OCI-LY7 (cell line): ENCODE data around the gene KCNIP1. TPM values are rescaled to one million over a fixed set of nuclear protein-coding genes. Genes with fewer than 3 reads are reported as not detected.

Source experiments
- BruUV-seq: library from RNA; stranded (reverse); fragments of 400-500 nt; replicated peaks from 2 replicates; lab custom pipeline; 2021; lab: Mats Ljungman, UMichigan
- CTCF ChIA-PET: fragments of 300-600 bp; sonication (Branson Sonifier 250); formaldehyde crosslinking; loops from one replicate; lab custom pipeline; 2022; ENCODE audit warnings: antibody characterized with exemption; ENCODE audit not compliant: unreplicated experiment; lab: Charles Lee
- POLR2A ChIA-PET: fragments of 300-600 bp; sonication (Branson Sonifier 250); formaldehyde crosslinking; loops from one replicate; lab custom pipeline; 2022; ENCODE audit warnings: antibody characterized with exemption; lab: Charles Lee
- DNase-seq: peaks from one replicate; pipeline ENCODE4 v3.0.0-alpha.2; 2015; ENCODE audit warnings: low spot score
- H2AFZ ChIP-seq: fragments of 200-600 bp; sonication (generic), shearing (Covaris generic); 2 replicates; pipeline ENCODE4 v1.6.1; 2014; ENCODE audit warnings: mild to moderate bottlenecking, antibody characterized with exemption, low read length, moderate library complexity
- H3K27ac ChIP-seq: fragments of 200-600 bp; sonication (generic); 2 replicates; pipeline ENCODE4 v1.5.1; 2014; ENCODE audit warnings: mixed run types, low read depth, mild to moderate bottlenecking, moderate library complexity, low read length, inconsistent platforms; ENCODE audit not compliant: poor library complexity, severe bottlenecking
- H3K36me3 ChIP-seq: fragments of 200-600 bp; sonication (generic); 2 replicates; pipeline ENCODE4 v1.6.1; 2014; ENCODE audit warnings: mild to moderate bottlenecking, antibody characterized with exemption, low read length, moderate library complexity, mixed read lengths; ENCODE audit not compliant: insufficient read depth
- H3K4me1 ChIP-seq: fragments of 200-600 bp; sonication (generic); 2 replicates; pipeline ENCODE4 v1.5.1; 2014; ENCODE audit warnings: mild to moderate bottlenecking, low read length; ENCODE audit not compliant: insufficient read depth, poor library complexity, severe bottlenecking
- H3K4me2 ChIP-seq: fragments of 200-600 bp; sonication (generic); 2 replicates; pipeline ENCODE4 v1.6.1; 2014; ENCODE audit warnings: mild to moderate bottlenecking, low read length
- H3K4me3 ChIP-seq: fragments of 200-600 bp; sonication (generic); 2 replicates; pipeline ENCODE4 v1.5.1; 2014; ENCODE audit warnings: mild to moderate bottlenecking, low read depth, low read length; ENCODE audit not compliant: poor library complexity, severe bottlenecking
- H3K79me2 ChIP-seq: fragments of 200-600 bp; sonication (generic); 2 replicates; pipeline ENCODE4 v1.6.1; 2016; ENCODE audit warnings: low read depth, mild to moderate bottlenecking, low read length, moderate library complexity, mixed read lengths; ENCODE audit not compliant: insufficient read depth
- H3K9me2 ChIP-seq: fragments of 200-600 bp; sonication (generic); 2 replicates; pipeline ENCODE4 v1.6.1; 2016; ENCODE audit warnings: mild to moderate bottlenecking, low read length, mixed read lengths; ENCODE audit not compliant: insufficient read depth
- H3K9me3 ChIP-seq: fragments of 200-600 bp; sonication (generic); 2 replicates; pipeline ENCODE4 v1.6.1; 2014; ENCODE audit warnings: mild to moderate bottlenecking, mixed run types, low read length, mixed read lengths
- H4K20me1 ChIP-seq: fragments of 200-600 bp; sonication (generic); 2 replicates; pipeline ENCODE4 v1.6.1; 2014; ENCODE audit warnings: mild to moderate bottlenecking, antibody characterized with exemption, low read length, moderate library complexity, mixed read lengths; ENCODE audit not compliant: insufficient read depth
- EZH2phosphoT487 ChIP-seq: fragments of 200-600 bp; sonication (generic); IDR thresholded peaks from 2 replicates; pipeline ENCODE4 v1.6.1; 2018; ENCODE audit warnings: low read depth, borderline replicate concordance, mild to moderate bottlenecking, mixed run types, antibody characterized with exemption, low read length, moderate library complexity, mixed read lengths
- intact Hi-C: fragments of 100-400 bp; cut with micrococcal nuclease; formaldehyde crosslinking; loops from one replicate; pipeline ENCODE4 v1.10.0; 2022; ENCODE audit not compliant: unreplicated experiment
- total RNA-seq, 2 experiments: library from RNA; depleted of rRNA in 1 of 2; stranded (reverse); fragments of >200 nt in 1 of 2; shearing (Covaris generic) in 1 of 2; gene quantifications; 2 replicates each; pipeline ENCODE4 v1.2.3, GENCODE V29; 2014 to 2022
- TF ChIP-seq, protein P1 (sequence below): fragments of 200-600 bp; sonication (generic); conservative IDR thresholded peaks from 2 replicates; pipeline ENCODE4 v1.5.1; 2014; ENCODE audit warnings: mild to moderate bottlenecking, antibody characterized with exemption, low read length, moderate library complexity, mixed read lengths

KCNIP1 gene
- total RNA-seq, 2 experiments from 2014 or later = not detected

DNA sequence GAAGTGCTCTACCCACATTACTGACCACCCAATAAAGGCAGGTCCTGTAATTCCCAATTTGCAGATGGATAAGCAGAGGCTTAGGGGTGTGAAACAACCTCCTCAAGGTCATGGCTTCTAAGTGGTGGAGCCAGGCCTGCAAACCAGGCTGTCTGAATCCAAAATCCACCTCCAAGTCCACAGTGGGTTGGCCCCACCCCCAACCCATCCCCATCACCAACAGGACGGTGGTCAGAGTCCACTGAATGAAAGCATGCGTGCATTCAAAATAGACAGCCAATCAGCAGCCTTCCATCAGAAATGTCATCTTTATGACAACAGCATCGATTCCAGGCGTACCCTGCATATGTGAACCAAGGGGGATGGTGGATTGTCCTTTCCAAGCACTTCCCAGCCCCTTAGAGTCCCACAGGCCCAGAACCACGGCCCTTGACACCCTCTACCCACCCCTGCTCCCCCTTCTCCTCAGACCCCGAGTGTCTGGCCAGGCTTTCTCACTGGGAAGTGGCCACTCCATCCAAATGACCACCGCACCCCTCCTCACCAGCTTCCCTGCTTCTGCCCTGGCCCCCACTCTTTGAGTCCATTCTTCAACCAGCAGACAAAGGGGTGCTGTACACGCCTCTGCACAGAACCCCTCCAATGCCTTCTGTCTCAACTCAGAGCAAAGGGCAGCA lies 133.1 kb downstream of the KCNIP1 start:
- no peak for DNase-seq
- no peaks in the 10 kb centered on the region for H3K9me2 ChIP-seq
- H3K36me3 ChIP-seq = no peaks in the 10 kb centered on the region
- H3K27ac ChIP-seq = no peak overlapping the region
- H3K4me2 ChIP-seq = no peak overlapping the region
- CTCF ChIA-PET = no interaction called here
- H3K4me1 ChIP-seq = no peaks in the 10 kb centered on the region
- no peak overlapping the region for H2AFZ ChIP-seq
- TF ChIP-seq, protein P1, sequence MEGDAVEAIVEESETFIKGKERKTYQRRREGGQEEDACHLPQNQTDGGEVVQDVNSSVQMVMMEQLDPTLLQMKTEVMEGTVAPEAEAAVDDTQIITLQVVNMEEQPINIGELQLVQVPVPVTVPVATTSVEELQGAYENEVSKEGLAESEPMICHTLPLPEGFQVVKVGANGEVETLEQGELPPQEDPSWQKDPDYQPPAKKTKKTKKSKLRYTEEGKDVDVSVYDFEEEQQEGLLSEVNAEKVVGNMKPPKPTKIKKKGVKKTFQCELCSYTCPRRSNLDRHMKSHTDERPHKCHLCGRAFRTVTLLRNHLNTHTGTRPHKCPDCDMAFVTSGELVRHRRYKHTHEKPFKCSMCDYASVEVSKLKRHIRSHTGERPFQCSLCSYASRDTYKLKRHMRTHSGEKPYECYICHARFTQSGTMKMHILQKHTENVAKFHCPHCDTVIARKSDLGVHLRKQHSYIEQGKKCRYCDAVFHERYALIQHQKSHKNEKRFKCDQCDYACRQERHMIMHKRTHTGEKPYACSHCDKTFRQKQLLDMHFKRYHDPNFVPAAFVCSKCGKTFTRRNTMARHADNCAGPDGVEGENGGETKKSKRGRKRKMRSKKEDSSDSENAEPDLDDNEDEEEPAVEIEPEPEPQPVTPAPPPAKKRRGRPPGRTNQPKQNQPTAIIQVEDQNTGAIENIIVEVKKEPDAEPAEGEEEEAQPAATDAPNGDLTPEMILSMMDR = no peak
- no peak for TF ChIP-seq EZH2phosphoT487
- intact Hi-C loops = no loop called here
- no TSS peak for BruUV-seq
- no peaks in the 10 kb centered on the region for H4K20me1 ChIP-seq
- H3K9me3 ChIP-seq = no peaks in the 10 kb centered on the region
- H3K4me3 ChIP-seq = no peak overlapping the region
- no peaks in the 10 kb centered on the region for H3K79me2 ChIP-seq
- POLR2A ChIA-PET = no interaction called here

DNA sequence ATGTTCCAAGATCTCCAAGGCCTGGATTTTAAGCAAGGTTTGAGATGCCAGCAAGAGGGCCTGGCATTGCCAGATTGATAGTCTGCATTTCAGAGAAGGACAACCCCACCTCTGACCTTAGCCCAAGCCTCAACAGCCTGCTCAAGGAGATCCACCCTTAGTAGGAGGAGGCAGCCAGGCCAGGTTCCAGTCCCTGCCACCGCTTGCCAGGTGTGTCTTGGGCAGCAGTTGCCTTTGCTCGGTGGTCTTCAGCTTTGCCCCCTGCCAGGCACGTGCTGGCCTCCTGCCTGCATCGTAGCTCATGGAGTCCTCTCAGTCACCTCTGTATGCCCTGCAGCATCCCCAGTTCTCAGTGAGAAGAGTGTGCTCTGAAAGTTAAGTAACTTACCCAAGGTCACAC lies 134.2 kb downstream of the KCNIP1 start:
- Histone ChIP-seq H3K9me2 (no peaks in the 10 kb centered on the region), H3K9me3 (no peaks in the 10 kb centered on the region), H3K36me3 (no peaks in the 10 kb centered on the region), H3K27ac (no peak overlapping the region), H3K79me2 (no peaks in the 10 kb centered on the region), H2AFZ (no peak overlapping the region), H4K20me1 (no peaks in the 10 kb centered on the region), H3K4me1 (no peaks in the 10 kb centered on the region), H3K4me3 (no peak overlapping the region), H3K4me2 (no peak overlapping the region)
- ChIA-PET CTCF (no interaction called here), POLR2A (no interaction called here)
- intact Hi-C loops = loop anchor here (1.0 kb wide), 1 partner anchor 153 kb away; no protein-coding TSS in a partner anchor
- no TSS peak for BruUV-seq
- DNase-seq = no peak
- no peak for TF ChIP-seq EZH2phosphoT487
- TF ChIP-seq, protein P1 = no peak
